Keratinocyte (primary cell): ENCODE measurements around the gene TFDP2. TPM values are rescaled to one million over a fixed set of nuclear protein-coding genes. Genes with fewer than 3 reads are reported as not detected.

Experiments
- DNase-seq: peaks from one replicate; pipeline ENCODE4 v3.0.0-alpha.2; 2011; ENCODE audit warnings: low read depth, missing footprints, low spot score
- FAIRE-seq: peaks from 2 replicates; lab custom pipeline; 2011; peaks lifted over from hg19 to GRCh38; lab: Jason Lieb, UNC
- H2AFZ ChIP-seq: 2 replicates; pipeline ENCODE4 v1.6.0; 2012; ENCODE audit warnings: low read length, control low read depth, inconsistent platforms; ENCODE audit not compliant: control insufficient read depth
- H3K27ac ChIP-seq: 2 replicates; pipeline ENCODE4 v1.5.1; 2011; ENCODE audit warnings: low read length; ENCODE audit not compliant: control insufficient read depth, insufficient read depth
- H3K27me3 ChIP-seq: 3 replicates; pipeline ENCODE4 v1.6.0; 2011; ENCODE audit warnings: low read length; ENCODE audit not compliant: control insufficient read depth, insufficient read depth; ENCODE audit errors: extremely low read depth
- H3K36me3 ChIP-seq, 2 experiments: 2 replicates in 1 of 2; 3 replicates in 1 of 2; pipeline ENCODE4 v1.5.1; 2011; ENCODE audit warnings: low read length in 2 of 2, mild to moderate bottlenecking in 1 of 2; ENCODE audit not compliant: control insufficient read depth in 2 of 2, insufficient read depth in 2 of 2; ENCODE audit errors: extremely low read depth in 1 of 2
- H3K4me1 ChIP-seq: 3 replicates; pipeline ENCODE4 v1.5.1; 2011; ENCODE audit warnings: low read length; ENCODE audit not compliant: control insufficient read depth, insufficient read depth; ENCODE audit errors: extremely low read depth
- H3K4me2 ChIP-seq: 3 replicates; pipeline ENCODE4 v1.6.0; 2011; ENCODE audit warnings: low read depth, low read length; ENCODE audit not compliant: control insufficient read depth, insufficient read depth; ENCODE audit errors: extremely low read depth
- H3K4me3 ChIP-seq, 3 experiments: fragments of 200-600 bp in 1 of 3; sonication (generic) in 1 of 3; 2 replicates in 2 of 3; 3 replicates in 1 of 3; pipeline ENCODE4 v1.5.1; 2011 to 2016; ENCODE audit warnings: low read length in 3 of 3, mild to moderate bottlenecking in 3 of 3, control low read depth in 2 of 3, inconsistent platforms in 1 of 3, low read depth in 1 of 3, mixed read lengths in 1 of 3, mixed run types in 1 of 3, moderate library complexity in 1 of 3; ENCODE audit not compliant: control insufficient read depth in 2 of 3, insufficient read depth in 2 of 3; ENCODE audit errors: extremely low read depth in 1 of 3
- H3K79me2 ChIP-seq: 2 replicates; pipeline ENCODE4 v1.6.0; 2012; ENCODE audit warnings: low read length; ENCODE audit not compliant: control insufficient read depth, insufficient read depth
- H3K9ac ChIP-seq: 3 replicates; pipeline ENCODE4 v1.6.0; 2011; ENCODE audit warnings: low read length; ENCODE audit not compliant: control insufficient read depth, insufficient read depth; ENCODE audit errors: extremely low read depth
- H3K9me1 ChIP-seq: 3 replicates; pipeline ENCODE4 v1.6.0; 2011; ENCODE audit warnings: low read length; ENCODE audit not compliant: control insufficient read depth, insufficient read depth; ENCODE audit errors: extremely low read depth
- H3K9me3 ChIP-seq: 2 replicates; pipeline ENCODE4 v1.5.1; 2012; ENCODE audit warnings: low read depth, low read length; ENCODE audit not compliant: control insufficient read depth
- H4K20me1 ChIP-seq: 3 replicates; pipeline ENCODE4 v1.6.0; 2011; ENCODE audit warnings: low read length; ENCODE audit not compliant: control insufficient read depth, insufficient read depth; ENCODE audit errors: extremely low read depth
- EZH2 ChIP-seq: IDR thresholded peaks from one replicate; pipeline ENCODE4 v1.6.1; 2012; ENCODE audit warnings: inconsistent platforms, mild to moderate bottlenecking, low read length, moderate library complexity
- dilution Hi-C: fragments of 300-500 bp; cut with MboI; formaldehyde crosslinking; loops from one replicate; pipeline ENCODE4 v1.7.0; 2020; ENCODE audit warnings: low sequenced_read_pairs; ENCODE audit not compliant: extremely low pct_ligation_motif_present
- polyA plus RNA-seq, 5 experiments: library from polyadenylated mRNA; depleted of rRNA in 3 of 5; stranded (reverse) in 3 of 5; stranded (forward) in 1 of 5; unstranded in 1 of 5; fragments of >200 nt; gene quantifications; 1 replicate in 1 of 5; 2 replicates in 3 of 5; 3 replicates in 1 of 5; pipeline versions ENCODE4 v1.2.1 to v1.2.3, GENCODE V29; 2011 to 2012; ENCODE audit warnings: missing spikeins in 2 of 5, low read depth in 1 of 5, low replicate concordance in 1 of 5
- TF ChIP-seq, protein P1 (sequence below), 3 experiments: IDR thresholded peaks in 1 of 3; conservative IDR thresholded peaks in 1 of 3; optimal IDR thresholded peaks in 1 of 3; 2 replicates in 2 of 3; 3 replicates in 1 of 3; pipeline versions ENCODE3 to v1.5.1; 2011; ENCODE audit warnings: low read length in 3 of 3, mild to moderate bottlenecking in 3 of 3, moderate library complexity in 2 of 3, control low read depth in 1 of 3, inconsistent platforms in 1 of 3; ENCODE audit not compliant: insufficient read depth in 2 of 3; ENCODE audit errors: extremely low read depth in 1 of 3

The TFDP2 gene
- polyA plus RNA-seq, 1 donor (not counting 4 experiments of a cell fraction or from before 2014, with no cell fraction given): 40.6 TPM

DNA sequence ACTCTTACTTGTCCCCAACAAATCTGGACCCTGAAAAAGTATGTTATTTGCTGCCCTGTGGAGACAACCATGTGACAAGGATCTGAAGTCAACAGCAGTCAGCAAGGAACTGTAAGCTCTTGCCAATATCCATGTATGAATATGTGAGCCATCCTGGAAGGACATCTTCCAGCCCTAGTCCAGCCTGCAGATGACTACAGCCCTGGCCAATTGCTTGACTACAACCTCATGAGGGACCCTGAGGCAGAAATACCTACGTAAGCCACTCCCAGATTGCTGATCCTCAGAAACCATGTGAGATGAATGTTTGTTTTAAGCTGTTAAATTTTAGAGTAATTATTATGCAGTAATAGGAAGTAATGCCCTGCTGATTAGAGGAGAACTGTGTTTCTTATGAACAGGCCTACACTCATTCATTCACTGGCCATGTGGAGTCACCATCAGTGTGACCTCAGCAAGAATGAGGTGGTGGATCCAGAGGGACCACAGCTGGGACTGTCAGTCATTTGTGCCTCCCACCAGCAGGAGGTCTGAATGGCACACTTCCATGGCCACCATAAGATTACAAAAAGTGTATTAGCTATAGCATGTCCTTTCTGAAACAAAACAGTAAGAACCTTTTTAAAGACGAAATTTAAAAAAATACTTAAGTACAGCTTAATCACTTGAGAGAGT is 92.6 kb downstream of the TFDP2 start:
- Histone ChIP-seq H3K27ac (no peak overlapping the region), H3K9ac (no peak overlapping the region), H3K27me3 (no peaks in the 10 kb centered on the region), H3K4me2 (no peak overlapping the region), H3K9me1 (no peaks in the 10 kb centered on the region), H4K20me1 (no peaks in the 10 kb centered on the region), H3K4me3 (no peak overlapping the region), H3K36me3 (no peaks in the 10 kb centered on the region), H2AFZ (no peak overlapping the region), H3K4me1 (peaks cover 6% of the 10 kb centered on the region), H3K9me3 (no peaks in the 10 kb centered on the region), H3K79me2 (no peaks in the 10 kb centered on the region)
- dilution Hi-C loops: no loop called here
- no peak for TF ChIP-seq EZH2
- TF ChIP-seq, protein P1, sequence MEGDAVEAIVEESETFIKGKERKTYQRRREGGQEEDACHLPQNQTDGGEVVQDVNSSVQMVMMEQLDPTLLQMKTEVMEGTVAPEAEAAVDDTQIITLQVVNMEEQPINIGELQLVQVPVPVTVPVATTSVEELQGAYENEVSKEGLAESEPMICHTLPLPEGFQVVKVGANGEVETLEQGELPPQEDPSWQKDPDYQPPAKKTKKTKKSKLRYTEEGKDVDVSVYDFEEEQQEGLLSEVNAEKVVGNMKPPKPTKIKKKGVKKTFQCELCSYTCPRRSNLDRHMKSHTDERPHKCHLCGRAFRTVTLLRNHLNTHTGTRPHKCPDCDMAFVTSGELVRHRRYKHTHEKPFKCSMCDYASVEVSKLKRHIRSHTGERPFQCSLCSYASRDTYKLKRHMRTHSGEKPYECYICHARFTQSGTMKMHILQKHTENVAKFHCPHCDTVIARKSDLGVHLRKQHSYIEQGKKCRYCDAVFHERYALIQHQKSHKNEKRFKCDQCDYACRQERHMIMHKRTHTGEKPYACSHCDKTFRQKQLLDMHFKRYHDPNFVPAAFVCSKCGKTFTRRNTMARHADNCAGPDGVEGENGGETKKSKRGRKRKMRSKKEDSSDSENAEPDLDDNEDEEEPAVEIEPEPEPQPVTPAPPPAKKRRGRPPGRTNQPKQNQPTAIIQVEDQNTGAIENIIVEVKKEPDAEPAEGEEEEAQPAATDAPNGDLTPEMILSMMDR (optimal IDR thresholded peaks at IDR 0.05 in 1 of 3, IDR thresholded peaks at IDR 0.05 in 1 of 3, conservative IDR thresholded peaks at IDR 0.05 in 1 of 3; ENCODE audit: extremely low read depth in 1 of 3, insufficient read depth in 2 of 3, low read length in 3 of 3): no peak
- FAIRE-seq: no peak
- no peak for DNase-seq

DNA sequence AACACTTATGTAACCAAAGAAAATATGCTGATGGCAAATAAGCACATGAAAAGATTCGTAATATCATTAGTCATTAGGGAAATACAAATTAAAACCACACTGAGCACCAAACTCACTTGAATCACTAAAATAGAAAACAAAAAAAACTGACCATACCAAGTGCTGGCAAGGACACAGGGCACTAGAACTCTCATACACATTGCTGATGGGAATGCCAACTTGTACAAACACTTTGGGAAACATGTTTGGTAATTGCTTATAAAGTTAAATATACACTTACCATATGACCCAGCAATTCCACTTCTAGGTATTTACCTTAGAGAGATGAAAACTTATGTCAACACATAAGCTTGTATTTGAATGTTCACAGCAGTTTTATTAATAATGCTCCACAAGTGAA is 95.5 kb downstream of the TFDP2 start:
- no peak for TF ChIP-seq EZH2
- TF ChIP-seq, protein P1 (optimal IDR thresholded peaks at IDR 0.05 in 1 of 3, IDR thresholded peaks at IDR 0.05 in 1 of 3, conservative IDR thresholded peaks at IDR 0.05 in 1 of 3; ENCODE audit: extremely low read depth in 1 of 3, insufficient read depth in 2 of 3, low read length in 3 of 3): no peak
- H4K20me1 ChIP-seq: no peaks in the 10 kb centered on the region
- H3K9ac ChIP-seq: no peak overlapping the region
- H3K27ac ChIP-seq: no peak overlapping the region
- no peaks in the 10 kb centered on the region for H3K9me3 ChIP-seq
- DNase-seq (no peak), FAIRE-seq (no peak)
- peaks cover 6% of the 10 kb centered on the region for H3K4me1 ChIP-seq
- H3K27me3 ChIP-seq: no peaks in the 10 kb centered on the region
- no peak overlapping the region for H2AFZ ChIP-seq
- H3K79me2 ChIP-seq: no peaks in the 10 kb centered on the region
- no peaks in the 10 kb centered on the region for H3K9me1 ChIP-seq
- H3K4me2 ChIP-seq: no peak overlapping the region
- dilution Hi-C loops: no loop called here
- no peak overlapping the region for H3K4me3 ChIP-seq
- H3K36me3 ChIP-seq: no peaks in the 10 kb centered on the region
